Loucy (cell line): ENCODE results near the gene FHIT.

ENCODE experiments used
- H2AFZ ChIP-seq: fragments of 200-600 bp; sonication (generic); 2 replicates; pipeline ENCODE4 v1.6.0; 2016; ENCODE audit warnings: antibody characterized with exemption, mild to moderate bottlenecking, low read length, moderate library complexity
- H3F3A ChIP-seq: fragments of 200-600 bp; 2 replicates; pipeline ENCODE4 v1.6.0; 2016; ENCODE audit warnings: antibody characterized with exemption, low read depth, mild to moderate bottlenecking
- H3K27me3 ChIP-seq: fragments of 200-600 bp; sonication (generic); 2 replicates; pipeline ENCODE4 v1.6.1; 2014; ENCODE audit warnings: low read length, mild to moderate bottlenecking; ENCODE audit not compliant: insufficient read depth, poor library complexity, severe bottlenecking
- H3K36me3 ChIP-seq: fragments of 200-600 bp; sonication (generic); 2 replicates; pipeline ENCODE4 v1.6.1; 2016; ENCODE audit warnings: low read length; ENCODE audit not compliant: insufficient read depth
- H3K4me1 ChIP-seq: fragments of 200-600 bp; sonication (generic); 2 replicates; pipeline ENCODE4 v1.5.1; 2014; ENCODE audit warnings: low read length, mild to moderate bottlenecking; ENCODE audit not compliant: insufficient read depth, poor library complexity, severe bottlenecking
- H3K4me2 ChIP-seq: fragments of 200-600 bp; sonication (generic); 2 replicates; pipeline ENCODE4 v1.6.0; 2014; ENCODE audit warnings: antibody characterized with exemption, low read length, low read depth, mild to moderate bottlenecking; ENCODE audit not compliant: poor library complexity, severe bottlenecking
- H3K4me3 ChIP-seq: fragments of 200-600 bp; sonication (generic); 2 replicates; pipeline ENCODE4 v1.5.1; 2014; ENCODE audit warnings: low read length, mild to moderate bottlenecking, mixed read lengths; ENCODE audit not compliant: poor library complexity, severe bottlenecking
- H3K79me2 ChIP-seq: fragments of 200-600 bp; sonication (generic); 2 replicates; pipeline ENCODE4 v1.6.1; 2014; ENCODE audit warnings: low read length; ENCODE audit not compliant: insufficient read depth
- H3K9ac ChIP-seq: fragments of 200-600 bp; sonication (generic); 2 replicates; pipeline ENCODE4 v1.6.0; 2014; ENCODE audit warnings: mild to moderate bottlenecking, low read depth, low read length, moderate library complexity; ENCODE audit not compliant: poor library complexity, severe bottlenecking
- H3K9me2 ChIP-seq: fragments of 200-600 bp; sonication (generic); replicated peaks from 2 replicates; pipeline ENCODE4 v1.6.1; 2016; ENCODE audit warnings: low read depth, low read length, mixed read lengths
- H3K9me3 ChIP-seq: fragments of 200-600 bp; sonication (generic); 2 replicates; pipeline ENCODE4 v1.6.1; 2014; ENCODE audit warnings: mild to moderate bottlenecking, antibody characterized with exemption, low read length, low read depth; ENCODE audit not compliant: insufficient read depth
- H4K20me1 ChIP-seq: fragments of 200-600 bp; sonication (generic); 2 replicates; pipeline ENCODE4 v1.6.0; 2014; ENCODE audit warnings: antibody characterized with exemption, low read length, mild to moderate bottlenecking; ENCODE audit not compliant: insufficient read depth, poor library complexity, severe bottlenecking
- CTCF ChIP-seq: fragments of 200-600 bp; sonication (generic); conservative IDR thresholded peaks from 2 replicates; pipeline ENCODE4 v1.5.1; 2014; ENCODE audit warnings: mild to moderate bottlenecking, antibody characterized with exemption, low read length
- EZH2phosphoT487 ChIP-seq: fragments of 200-600 bp; IDR thresholded peaks from 2 replicates; pipeline ENCODE4 v1.6.1; 2018; ENCODE audit warnings: antibody characterized with exemption, mild to moderate bottlenecking, moderate library complexity, borderline replicate concordance

The FHIT gene

GRCh38 chr3:60107275-60107674 lies 1144.0 kb downstream of the FHIT start:
- Histone ChIP-seq H3K4me2 (no peak overlapping the region), H3K79me2 (no peaks in the 10 kb centered on the region), H3K4me3 (no peak overlapping the region), H3K9me3 (no peaks in the 10 kb centered on the region), H3F3A (no peaks in the 10 kb centered on the region), H3K27me3 (no peaks in the 10 kb centered on the region), H3K36me3 (no peaks in the 10 kb centered on the region), H3K4me1 (no peaks in the 10 kb centered on the region), H4K20me1 (no peaks in the 10 kb centered on the region), H3K9ac (no peak overlapping the region), H3K9me2 (no peaks in the 10 kb centered on the region), H2AFZ (no peak overlapping the region)
- TF ChIP-seq EZH2phosphoT487 = no peak
- TF ChIP-seq CTCF = no peak

DNA sequence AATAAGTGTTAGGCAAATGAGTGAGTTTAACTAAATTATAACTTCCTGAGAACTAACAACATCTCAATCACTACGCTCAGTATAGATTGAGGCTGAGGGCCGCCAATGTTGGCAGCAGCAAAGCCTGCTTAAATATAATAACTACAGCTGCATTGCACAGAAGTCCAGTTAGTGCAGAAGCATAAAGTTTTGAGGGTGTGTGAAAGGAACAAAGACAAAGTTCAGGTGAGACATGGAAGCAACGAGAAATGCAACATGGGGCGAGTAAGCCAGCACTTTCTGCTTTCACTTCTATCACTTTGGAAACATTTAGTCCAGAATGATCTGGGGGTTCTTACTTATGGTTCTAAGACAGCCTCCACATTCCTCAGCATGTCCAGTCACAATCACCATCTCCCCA lies 1149.1 kb downstream of the FHIT start:
- TF ChIP-seq CTCF = no peak
- no peak for TF ChIP-seq EZH2phosphoT487

GRCh38 chr3:60101621-60102020 lies 1149.6 kb downstream of the FHIT start:
- Histone ChIP-seq H3K4me3 (no peak overlapping the region), H4K20me1 (no peaks in the 10 kb centered on the region), H3K9me2 (no peaks in the 10 kb centered on the region), H3K9ac (no peak overlapping the region), H2AFZ (no peak overlapping the region), H3K9me3 (no peaks in the 10 kb centered on the region), H3K4me2 (no peak overlapping the region), H3K4me1 (no peaks in the 10 kb centered on the region), H3K79me2 (no peaks in the 10 kb centered on the region), H3K36me3 (no peaks in the 10 kb centered on the region), H3K27me3 (no peaks in the 10 kb centered on the region), H3F3A (no peaks in the 10 kb centered on the region)
- TF ChIP-seq CTCF (no peak), EZH2phosphoT487 (no peak)

More for the DNA sequence above, 1149.1 kb downstream of the FHIT start:
- no peak overlapping the region for H3K9ac ChIP-seq
- no peak overlapping the region for H2AFZ ChIP-seq
- no peaks in the 10 kb centered on the region for H3K36me3 ChIP-seq
- H3K4me2 ChIP-seq = no peak overlapping the region
- H3F3A ChIP-seq = no peaks in the 10 kb centered on the region
- H4K20me1 ChIP-seq = no peaks in the 10 kb centered on the region
- no peak overlapping the region for H3K4me3 ChIP-seq
- no peaks in the 10 kb centered on the region for H3K9me3 ChIP-seq
- no peaks in the 10 kb centered on the region for H3K4me1 ChIP-seq
- H3K9me2 ChIP-seq = no peaks in the 10 kb centered on the region
- H3K27me3 ChIP-seq = no peaks in the 10 kb centered on the region
- no peaks in the 10 kb centered on the region for H3K79me2 ChIP-seq
